Activated B cell treated with CpG ODN at 0.5 μM for 24 hours (primary cell): ENCODE measurements around the gene XRN2. TPM values are rescaled to one million over a fixed set of nuclear protein-coding genes. Genes with fewer than 3 reads are reported as not detected.

Experiments
- ATAC-seq: fragments of 200-7000 bp; cut with Tn5 transposase; one replicate; pipeline ENCODE4 v1.10.0; 2021; ENCODE audit warnings: low read depth, mild to moderate bottlenecking, moderate library complexity
- CTCF ChIA-PET: fragments of 350-600 bp; sonication (Branson Sonifier 250); formaldehyde crosslinking; loops from one replicate; lab custom pipeline; 2021; ENCODE audit warnings: antibody characterized with exemption; lab: Charles Lee
- POLR2A ChIA-PET: fragments of 350-600 bp; sonication (Branson Sonifier 250); formaldehyde crosslinking; loops from one replicate; lab custom pipeline; 2021; ENCODE audit warnings: antibody characterized with exemption; lab: Charles Lee
- DNase-seq: peaks from one replicate; pipeline ENCODE4 v3.0.0; 2022
- H3K27ac Mint-ChIP-seq: one replicate; pipeline ENCODE4 v1.8.0; 2020; ENCODE audit warnings: mixed read lengths
- H3K27me3 Mint-ChIP-seq: one replicate; pipeline ENCODE4 v1.8.0; 2021; ENCODE audit warnings: mixed read lengths
- H3K36me3 Mint-ChIP-seq: one replicate; pipeline ENCODE4 v1.8.0; 2021; ENCODE audit warnings: low read depth, mixed read lengths
- H3K4me1 Mint-ChIP-seq: one replicate; pipeline ENCODE4 v1.8.0; 2021; ENCODE audit warnings: mixed read lengths
- H3K4me3 Mint-ChIP-seq: one replicate; pipeline ENCODE4 v1.8.0; 2020; ENCODE audit warnings: mild to moderate bottlenecking, mixed read lengths
- H3K9me3 Mint-ChIP-seq: one replicate; pipeline ENCODE4 v1.8.0; 2020; ENCODE audit warnings: mixed read lengths
- CTCF ChIP-seq: fragments of 200-600 bp; IDR thresholded peaks from one replicate; pipeline ENCODE4 v1.8.0; 2022; ENCODE audit warnings: antibody characterized with exemption, mild to moderate bottlenecking
- intact Hi-C: fragments of 100-400 bp; cut with micrococcal nuclease; formaldehyde crosslinking; loops from one replicate; pipeline ENCODE4 v1.15.1; 2024
- total RNA-seq: library from RNA; stranded (reverse); gene quantifications from 2 replicates; pipeline ENCODE4 v1.2.3, GENCODE V29; 2022

Gene XRN2
- total RNA-seq, 1 donor from 2014 or later: 61.0 TPM

- intact Hi-C loops: no loop called here
- no peaks in the 10 kb centered on the region for H3K4me1 Mint-ChIP-seq
- peaks cover 69% of the 10 kb centered on the region for H3K36me3 Mint-ChIP-seq
- ChIA-PET POLR2A (no interaction called here), CTCF (no interaction called here)
- no peaks in the 10 kb centered on the region for H3K27me3 Mint-ChIP-seq
- no peak for DNase-seq
- no peak overlapping the region for H3K4me3 Mint-ChIP-seq
- H3K27ac Mint-ChIP-seq: no peak overlapping the region
- no peak for ATAC-seq
- H3K9me3 Mint-ChIP-seq: no peaks in the 10 kb centered on the region
- TF ChIP-seq CTCF: no peak
Measured at GRCh38 chr20:21357844-21358243, 54.7 kb downstream of the XRN2 start.

DNA sequence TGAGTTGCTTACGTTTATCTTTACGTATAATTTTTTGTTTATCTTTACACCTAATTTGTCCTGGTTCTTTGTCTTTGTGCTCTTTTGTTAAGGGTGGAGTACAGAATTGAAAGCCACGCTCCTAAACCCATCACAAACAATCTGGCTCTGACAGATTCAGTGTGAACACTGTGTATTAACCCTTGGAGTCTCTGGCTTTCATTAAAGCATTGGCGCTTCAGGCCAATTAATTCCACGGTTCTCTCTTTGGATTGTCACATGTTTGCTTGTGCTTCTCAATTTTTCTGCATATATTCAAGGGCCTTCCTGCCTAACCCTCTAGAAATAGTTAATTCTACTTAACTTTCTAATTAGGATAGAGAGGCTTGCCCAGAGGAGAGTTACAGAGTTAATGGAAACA, 55.6 kb downstream of the XRN2 start:
- H3K9me3 Mint-ChIP-seq: no peaks in the 10 kb centered on the region
- ATAC-seq (no peak), DNase-seq (no peak)
- H3K4me1 Mint-ChIP-seq: no peaks in the 10 kb centered on the region
- H3K4me3 Mint-ChIP-seq: no peak overlapping the region
- H3K27me3 Mint-ChIP-seq: no peaks in the 10 kb centered on the region
- intact Hi-C loops: no loop called here
- no peak overlapping the region for H3K27ac Mint-ChIP-seq
- H3K36me3 Mint-ChIP-seq: peaks cover 76% of the 10 kb centered on the region
- ChIA-PET CTCF (no interaction called here), POLR2A (no interaction called here)
- TF ChIP-seq CTCF: no peak

DNA sequence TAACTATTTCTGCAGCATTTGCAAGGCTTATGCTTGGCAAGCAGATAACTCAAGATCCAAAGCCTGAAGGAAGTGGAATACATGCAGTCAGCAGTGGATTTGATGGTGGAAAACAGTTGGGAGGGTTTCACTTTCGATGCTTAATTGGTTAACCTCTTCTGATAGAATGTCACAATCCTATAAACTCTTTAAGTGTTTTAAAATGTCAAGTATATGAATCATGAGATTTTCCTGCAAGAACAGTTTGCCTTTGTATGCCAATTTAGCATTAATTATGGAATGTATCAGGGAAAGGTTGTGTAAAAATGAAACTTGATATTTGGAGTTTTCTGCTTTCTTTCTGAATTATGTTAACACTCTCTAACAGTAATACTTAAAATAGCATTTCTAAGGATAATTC, 57.6 kb downstream of the XRN2 start:
- no peaks in the 10 kb centered on the region for H3K4me1 Mint-ChIP-seq
- TF ChIP-seq CTCF: no peak
- intact Hi-C loops: loop anchor here (2.0 kb wide), 1 partner anchor 16 kb away; no protein-coding TSS in a partner anchor

GRCh38 chr20:21361266-21361665, 58.1 kb downstream of the XRN2 start:
- no peaks in the 10 kb centered on the region for H3K4me1 Mint-ChIP-seq
- no peak overlapping the region for H3K27ac Mint-ChIP-seq
- H3K36me3 Mint-ChIP-seq: peaks cover 70% of the 10 kb centered on the region
- DNase-seq: no peak
- intact Hi-C loops: loop anchor here (2.0 kb wide), 1 partner anchor 16 kb away; no protein-coding TSS in a partner anchor
- no peak for ATAC-seq
- no peaks in the 10 kb centered on the region for H3K27me3 Mint-ChIP-seq
- CTCF ChIA-PET: no interaction called here
- no peak overlapping the region for H3K4me3 Mint-ChIP-seq
- no peak for TF ChIP-seq CTCF
- no peaks in the 10 kb centered on the region for H3K9me3 Mint-ChIP-seq
- POLR2A ChIA-PET: no interaction called here

More for the DNA sequence above, 57.6 kb downstream of the XRN2 start:
- no peaks in the 10 kb centered on the region for H3K9me3 Mint-ChIP-seq
- no peak overlapping the region for H3K27ac Mint-ChIP-seq
- ATAC-seq: no peak
- ChIA-PET POLR2A (no interaction called here), CTCF (no interaction called here)
- peaks cover 74% of the 10 kb centered on the region for H3K36me3 Mint-ChIP-seq
- no peak overlapping the region for H3K4me3 Mint-ChIP-seq
- no peak for DNase-seq
- H3K27me3 Mint-ChIP-seq: no peaks in the 10 kb centered on the region

GRCh38 chr20:21364413-21364812, 61.3 kb downstream of the XRN2 start:
- DNase-seq: no peak
- ChIA-PET POLR2A (no interaction called here), CTCF (interaction anchor here (1.4 kb wide), 1 partner anchor 129 kb away, joined by 8 read pairs; no protein-coding TSS in a partner anchor)
- Mint-ChIP-seq H3K27ac (no peak overlapping the region), H3K9me3 (no peaks in the 10 kb centered on the region), H3K27me3 (no peaks in the 10 kb centered on the region), H3K4me3 (no peak overlapping the region), H3K36me3 (peaks cover 72% of the 10 kb centered on the region), H3K4me1 (no peaks in the 10 kb centered on the region)
- intact Hi-C loops: no loop called here
- no peak for ATAC-seq
- no peak for TF ChIP-seq CTCF
